Pancreas (tissue), 10 donors: ENCODE data around the gene MIF. TPM values are rescaled to one million over a fixed set of nuclear protein-coding genes. Genes with fewer than 3 reads are reported as not detected.
"Not testable (repeated sequence)": the region's sequence is repeated elsewhere in the genome, so short reads cannot be mapped to it uniquely, and the experiment has no call there.

ENCODE experiments used
- ATAC-seq, 4 donors: fragments of 200-7000 bp; cut with Tn5 transposase; one replicate each; pipeline versions ENCODE4 v1.8.0 to v1.9.1; 2020; ENCODE audit warnings: mild to moderate bottlenecking in 4 of 4, moderate library complexity in 4 of 4
- DNase-seq, 6 donors: peaks; one replicate each; pipeline ENCODE4 v3.0.0-alpha.2; 2020
- FAIRE-seq: peaks from 2 replicates; lab custom pipeline; 2012; peaks lifted over from hg19 to GRCh38; lab: Jason Lieb, UNC
- H3K27ac ChIP-seq, 4 donors: fragments of 200-600 bp; sonication (generic); 1 replicate in 3 of 4; 2 replicates in 1 of 4; pipeline versions ENCODE4 v1.5.0 to v1.8.0; 2020
- H3K27me3 ChIP-seq, 4 donors: fragments of 200-600 bp; one replicate each; pipeline ENCODE4 v1.8.0; 2021
- H3K36me3 ChIP-seq, 3 donors: fragments of 200-600 bp; sonication (generic) in 1 of 3; one replicate each; pipeline versions ENCODE4 v1.5.0 to v1.8.0; 2020 to 2021
- H3K4me1 ChIP-seq, 3 donors: fragments of 200-600 bp; one replicate each; pipeline ENCODE4 v1.8.0; 2021
- H3K4me3 ChIP-seq, 4 donors: fragments of 200-600 bp; sonication (generic) in 2 of 4; one replicate each; pipeline versions ENCODE4 v1.5.0 to v1.8.0; 2020 to 2021
- H3K9me3 ChIP-seq, 4 donors: fragments of 200-600 bp; one replicate each; pipeline ENCODE4 v1.8.0; 2021
- WGBS, 2 donors: extraction: QIAGEN DNeasy Blood & Tissue Kit; methylation state at CpG; one replicate each; pipeline ENCODE4 v1.1.7; 2013; 5-methylcytosine and 5-hydroxymethylcytosine counted together
- intact Hi-C, 3 donors: fragments of 100-400 bp; cut with DNase I; formaldehyde crosslinking; loops; one replicate each; pipeline versions ENCODE4 v1.11.1 to v1.14.2; 2022
- polyA plus RNA-seq, 2 donors: library from polyadenylated mRNA; stranded (reverse); fragments of 200-250 nt; gene quantifications; one replicate each; pipeline ENCODE4 v1.2.3, GENCODE V29; 2013
- total RNA-seq, 6 donors: library from RNA; stranded (reverse); fragmentation: NEBNext Ultra II Directional in 4 of 6; extraction: Animal tissue kit (Norgen Biotek cat#: 25700) in 4 of 6; gene quantifications; one replicate each; pipeline versions ENCODE4 v1.2.1 to v1.2.4, GENCODE V29; 2021 to 2023
- TF ChIP-seq, protein P1 (sequence below), 4 donors: fragments of 200-600 bp; sonication (generic) in 3 of 4; IDR thresholded peaks; one replicate each; pipeline versions ENCODE4 v1.5.0 to v1.8.0; 2021; ENCODE audit warnings: antibody characterized with exemption in 4 of 4
- donor health status: healthy with polysubstance abuse.
- donor health status: DM: no; HTN: no; CAD: no; lungs with moderate emphysema.
- donor health status: DM: no; HTN: no; CAD: no.
- donor health status: control.
- donor health status: control.
- donor health status: Bipolar disorder and iron deficiency.
- donor health status: DM: yes; HTN: yes; CAD: no.
- donor health status: DM: no; HTN: no; CAD: no.
- donor health status: DM: no; HTN: no; CAD: no.
- donor health status: DM: yes; HTN: yes; CAD: no.

The MIF gene
- total and polyA plus RNA-seq, 8 donors, result 128 to 476 (median 227) TPM

DNA sequence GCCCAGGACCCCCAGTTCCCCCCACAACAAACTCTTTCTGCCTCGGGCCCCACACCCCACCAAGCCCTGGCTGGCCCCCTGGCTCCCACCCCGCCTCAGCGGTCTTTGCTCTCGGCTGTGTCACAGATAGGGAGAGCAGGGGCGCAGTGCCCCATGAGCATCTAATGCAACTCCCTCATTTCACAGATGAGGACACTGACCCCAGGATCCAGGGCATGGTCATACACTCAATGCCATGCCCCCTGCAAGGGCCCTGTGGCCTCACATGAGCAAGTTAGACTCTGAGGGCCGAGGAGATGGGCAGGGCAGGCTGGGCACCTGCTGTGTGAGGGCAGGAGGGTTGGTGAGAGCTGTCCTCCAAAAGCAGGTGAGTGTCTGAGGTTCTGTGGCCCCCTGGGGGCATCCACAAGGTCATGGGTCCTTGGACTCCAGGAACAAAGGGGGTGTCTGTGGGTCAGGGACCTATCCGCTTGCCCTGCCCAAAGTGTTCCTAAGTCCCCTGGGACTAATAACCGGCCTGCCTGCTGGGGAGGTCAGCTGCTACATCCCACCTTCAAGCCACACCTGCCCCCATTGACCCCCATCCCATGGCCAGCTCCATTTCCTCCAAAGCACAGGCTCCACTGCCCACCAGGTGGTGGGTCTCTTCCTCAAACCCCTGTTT, 2.5 kb downstream of the MIF start:
- WGBS, 2 donors, result 87 to 89% methylated on average over 8 of the region's 8 CpGs
- no peak for FAIRE-seq
- H3K4me1 ChIP-seq, result peaks cover 0 to 10% (median 0%) of the 10 kb centered on the region in 3 donors
- no peak overlapping the region for H3K27ac ChIP-seq
- H3K4me3 ChIP-seq, result no peak overlapping the region
- intact Hi-C loops, result no loop called here
- no peak for ATAC-seq
- H3K36me3 ChIP-seq, result no peaks in the 10 kb centered on the region
- TF ChIP-seq, protein P1, sequence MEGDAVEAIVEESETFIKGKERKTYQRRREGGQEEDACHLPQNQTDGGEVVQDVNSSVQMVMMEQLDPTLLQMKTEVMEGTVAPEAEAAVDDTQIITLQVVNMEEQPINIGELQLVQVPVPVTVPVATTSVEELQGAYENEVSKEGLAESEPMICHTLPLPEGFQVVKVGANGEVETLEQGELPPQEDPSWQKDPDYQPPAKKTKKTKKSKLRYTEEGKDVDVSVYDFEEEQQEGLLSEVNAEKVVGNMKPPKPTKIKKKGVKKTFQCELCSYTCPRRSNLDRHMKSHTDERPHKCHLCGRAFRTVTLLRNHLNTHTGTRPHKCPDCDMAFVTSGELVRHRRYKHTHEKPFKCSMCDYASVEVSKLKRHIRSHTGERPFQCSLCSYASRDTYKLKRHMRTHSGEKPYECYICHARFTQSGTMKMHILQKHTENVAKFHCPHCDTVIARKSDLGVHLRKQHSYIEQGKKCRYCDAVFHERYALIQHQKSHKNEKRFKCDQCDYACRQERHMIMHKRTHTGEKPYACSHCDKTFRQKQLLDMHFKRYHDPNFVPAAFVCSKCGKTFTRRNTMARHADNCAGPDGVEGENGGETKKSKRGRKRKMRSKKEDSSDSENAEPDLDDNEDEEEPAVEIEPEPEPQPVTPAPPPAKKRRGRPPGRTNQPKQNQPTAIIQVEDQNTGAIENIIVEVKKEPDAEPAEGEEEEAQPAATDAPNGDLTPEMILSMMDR (IDR thresholded peaks at IDR 0.05), result no peak
- H3K9me3 ChIP-seq, result no peaks in the 10 kb centered on the region
- peak in 1 of 6 donors; percentile 74 for DNase-seq
- no peaks in the 10 kb centered on the region for H3K27me3 ChIP-seq

DNA sequence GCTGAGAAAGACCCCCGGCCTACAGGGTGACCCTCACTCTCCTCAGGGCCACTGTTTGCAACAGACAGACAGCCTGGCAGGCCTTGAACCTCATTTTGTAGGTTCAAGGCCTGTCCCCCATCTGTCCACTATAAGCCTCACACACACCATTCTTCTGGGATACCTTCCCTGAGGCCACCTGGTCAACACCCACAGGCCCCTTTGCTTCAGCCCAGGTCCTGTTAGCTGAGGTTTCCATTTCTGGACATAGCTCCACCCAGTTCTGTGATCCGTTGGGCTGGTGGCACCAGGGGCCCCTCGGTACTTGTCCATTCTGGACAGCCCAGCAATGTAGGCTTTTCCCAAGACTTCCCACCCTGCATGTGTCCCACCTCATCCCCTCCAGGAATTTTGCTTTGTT, 3.1 kb downstream of the MIF start:
- DNase-seq (no peak), FAIRE-seq (no peak), ATAC-seq (no peak)
- WGBS, 2 donors, result 90 to 97% methylated on average over 3 of the region's 3 CpGs
- Histone ChIP-seq H3K27me3 (no peaks in the 10 kb centered on the region), H3K4me1 (peaks cover 0 to 10% (median 0%) of the 10 kb centered on the region in 3 donors), H3K27ac (no peak overlapping the region), H3K9me3 (no peaks in the 10 kb centered on the region), H3K4me3 (no peak overlapping the region), H3K36me3 (no peaks in the 10 kb centered on the region)
- intact Hi-C loops, result no loop called here
- TF ChIP-seq, protein P1 (IDR thresholded peaks at IDR 0.05), result no peak

DNA sequence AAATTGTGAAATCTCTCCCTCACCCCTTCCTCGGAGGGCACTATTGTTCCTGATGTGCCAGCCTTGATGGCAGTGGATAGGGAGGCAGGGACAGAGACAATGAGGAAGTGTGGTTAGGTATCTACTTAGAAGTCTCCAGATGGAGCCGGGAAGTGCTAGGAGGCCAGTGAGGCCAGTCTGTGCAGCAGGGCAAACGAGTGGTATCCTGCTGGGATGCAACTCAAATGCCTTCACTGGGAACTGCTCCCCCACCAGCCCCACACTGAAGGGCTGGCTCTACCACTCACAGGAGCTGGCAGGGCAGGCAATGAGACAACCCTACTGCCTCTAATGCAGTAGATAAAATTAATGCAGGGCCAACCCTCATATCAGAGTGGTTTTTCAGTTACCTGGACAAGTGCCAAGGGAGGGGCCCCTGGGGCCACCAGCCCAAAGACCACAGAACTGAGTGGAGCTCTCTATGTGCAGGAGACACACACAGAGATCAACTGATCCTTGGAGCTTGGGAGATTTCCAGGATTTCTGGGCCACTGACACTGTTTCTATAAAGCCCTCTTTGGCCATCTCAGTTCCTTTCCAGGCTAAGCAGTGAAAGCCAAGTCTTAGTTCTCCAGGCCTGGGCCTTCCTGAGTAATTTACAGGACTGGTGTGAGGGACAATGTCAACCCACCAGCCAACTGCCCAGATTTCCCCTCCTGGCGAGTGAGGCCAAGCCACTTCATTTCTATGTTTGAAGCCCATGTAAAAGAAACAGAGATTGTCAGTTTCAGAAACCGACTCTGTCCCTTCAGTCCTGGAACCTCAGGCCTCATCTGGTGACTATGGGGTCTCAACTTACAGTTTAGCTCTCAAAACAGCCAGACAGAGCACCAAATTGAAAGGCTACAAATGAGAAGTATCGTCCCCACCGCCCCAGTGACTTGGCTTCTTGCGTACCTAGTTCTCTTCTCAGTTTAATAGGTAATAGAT, 4.1 kb downstream of the MIF start:
- Histone ChIP-seq H3K27me3 (no peaks in the 10 kb centered on the region), H3K4me1 (peaks cover 0 to 10% (median 0%) of the 10 kb centered on the region in 3 donors), H3K9me3 (no peaks in the 10 kb centered on the region), H3K27ac (no peak overlapping the region), H3K36me3 (no peaks in the 10 kb centered on the region), H3K4me3 (no peak overlapping the region)
- intact Hi-C loops, result no loop called here
- DNase-seq (no peak), ATAC-seq (no peak), FAIRE-seq (no peak)
- 55 to 58% methylated on average over 8 of the region's 8 CpGs for WGBS, 2 donors
- TF ChIP-seq, protein P1 (IDR thresholded peaks at IDR 0.05), result no peak

DNA sequence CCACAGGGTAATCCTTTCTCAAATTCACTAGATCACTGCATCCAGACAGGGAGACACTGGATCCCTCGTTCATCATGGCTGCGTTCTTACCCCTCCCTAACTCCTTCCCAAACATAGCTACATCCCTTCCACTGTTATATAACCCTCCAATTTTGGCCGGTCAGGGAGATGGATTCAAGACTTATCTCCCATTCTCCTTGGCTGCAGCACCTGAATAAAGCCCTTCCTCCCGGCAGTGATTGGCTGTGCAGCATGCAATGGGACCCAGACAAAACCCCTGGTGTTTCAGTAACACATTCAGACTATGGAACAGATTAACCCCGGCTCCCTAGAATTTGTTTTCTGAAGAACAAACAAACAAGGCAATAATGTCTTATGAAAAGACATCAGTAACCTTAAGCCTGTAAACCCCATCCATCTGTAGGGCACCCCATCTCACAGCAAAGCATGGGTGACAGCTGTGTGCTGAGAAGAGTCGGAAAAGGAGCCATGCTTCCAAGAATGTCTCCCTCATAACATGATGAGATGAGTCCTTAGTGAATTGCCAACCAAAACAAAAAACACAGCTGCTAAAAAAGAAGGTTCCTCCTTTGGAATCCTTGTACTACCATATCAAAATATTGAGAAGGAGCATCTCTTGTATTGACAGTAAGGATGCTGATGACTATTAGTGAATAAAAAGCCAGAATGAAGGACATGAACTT, 5.0 kb downstream of the MIF start:
- no peak for DNase-seq
- TF ChIP-seq, protein P1 (IDR thresholded peaks at IDR 0.05), result no peak
- Histone ChIP-seq H3K36me3 (no peaks in the 10 kb centered on the region), H3K4me1 (peaks cover 0 to 6% (median 0%) of the 10 kb centered on the region in 3 donors), H3K4me3 (no peak overlapping the region), H3K27me3 (no peaks in the 10 kb centered on the region), H3K27ac (no peak overlapping the region), H3K9me3 (no peaks in the 10 kb centered on the region)
- intact Hi-C loops, result no loop called here
- WGBS, 2 donors, result 81 to 87% methylated on average over 6 of the region's 6 CpGs
- no peak for ATAC-seq
- FAIRE-seq, result no peak

DNA sequence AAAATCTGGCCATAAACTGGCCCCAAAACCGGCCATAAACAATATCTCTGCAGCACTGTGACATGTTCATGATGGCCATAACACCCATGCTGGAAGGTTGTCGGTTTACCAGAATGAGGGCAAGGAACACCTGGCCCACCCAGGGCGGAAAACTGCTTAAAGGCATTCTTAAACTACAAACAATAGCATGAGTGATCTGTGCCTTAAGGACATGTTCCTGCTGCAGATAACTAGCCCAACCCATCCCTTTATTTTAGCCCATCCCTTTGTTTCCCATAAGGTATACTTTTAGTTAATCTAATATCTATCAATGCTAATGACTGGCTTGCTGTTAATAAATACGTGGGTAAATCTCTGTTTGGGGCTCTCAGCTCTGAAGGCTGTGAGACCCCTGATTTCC, 6.0 kb downstream of the MIF start:
- H3K36me3 ChIP-seq, FAIRE-seq, DNase-seq, H3K9me3 ChIP-seq, intact Hi-C loops, ATAC-seq, H3K27me3 ChIP-seq, H3K27ac ChIP-seq, H3K4me1 ChIP-seq, H3K4me3 ChIP-seq: not testable (repeated sequence)
- 86 to 96% methylated on average over 4 of the region's 4 CpGs for WGBS, 2 donors
